HG03097 (cell line): ENCODE data around the gene ADCY5.

ENCODE experiments used
- ATAC-seq: cut with Tn5 transposase; IDR thresholded peaks from one replicate; pipeline ENCODE4 v1.9.1; 2021; ENCODE audit not compliant: unreplicated experiment, low FRiP score

Gene ADCY5

DNA sequence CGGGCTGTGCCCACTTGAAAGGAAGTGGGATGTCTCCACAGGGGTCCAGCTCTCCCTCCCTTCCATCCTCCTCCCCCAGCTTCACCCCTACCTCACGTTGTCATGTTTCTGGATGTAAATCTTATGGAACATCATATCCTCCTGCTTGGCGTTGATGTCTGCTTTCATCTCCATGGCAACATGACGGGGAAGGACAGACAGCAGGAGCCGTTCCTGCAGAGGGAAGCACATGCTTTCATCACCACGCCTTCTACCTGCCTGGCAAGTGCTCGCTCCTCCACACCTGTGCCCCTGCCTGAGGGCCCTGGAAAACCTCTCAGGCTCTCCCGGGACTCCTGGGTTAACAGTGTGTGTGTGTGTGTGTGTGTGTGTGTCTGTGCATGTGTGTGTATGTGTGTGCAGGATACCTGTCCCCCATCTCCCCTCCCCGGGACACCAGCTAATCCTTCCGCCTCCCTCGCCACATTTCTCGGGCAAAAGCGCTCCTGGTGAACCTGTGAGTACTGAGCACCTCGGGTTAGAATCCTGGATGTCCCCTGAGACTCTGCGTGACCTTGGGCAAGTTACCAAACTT lies 101.1 kb downstream of the ADCY5 start:
- ATAC-seq: no peak

DNA sequence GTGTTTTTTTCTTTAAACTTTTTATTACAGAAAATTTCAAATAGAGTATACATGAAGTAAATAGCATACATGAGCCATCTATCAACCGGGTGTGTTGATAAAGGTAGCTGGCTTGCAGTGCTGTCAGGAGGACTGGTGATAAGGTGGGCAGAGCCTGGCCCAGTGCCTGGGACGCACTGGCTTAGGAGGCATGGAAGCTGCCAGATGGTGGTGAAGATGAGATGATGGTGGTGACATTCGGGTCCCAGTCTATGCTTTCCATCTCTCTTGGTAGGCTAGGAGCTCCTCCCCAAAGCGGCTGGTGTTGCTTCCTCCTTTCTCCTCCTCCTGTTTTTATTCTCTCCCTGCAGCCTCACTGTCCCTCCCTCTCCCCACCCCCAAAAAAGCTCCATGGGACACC lies 101.7 kb downstream of the ADCY5 start:
- no peak for ATAC-seq

DNA sequence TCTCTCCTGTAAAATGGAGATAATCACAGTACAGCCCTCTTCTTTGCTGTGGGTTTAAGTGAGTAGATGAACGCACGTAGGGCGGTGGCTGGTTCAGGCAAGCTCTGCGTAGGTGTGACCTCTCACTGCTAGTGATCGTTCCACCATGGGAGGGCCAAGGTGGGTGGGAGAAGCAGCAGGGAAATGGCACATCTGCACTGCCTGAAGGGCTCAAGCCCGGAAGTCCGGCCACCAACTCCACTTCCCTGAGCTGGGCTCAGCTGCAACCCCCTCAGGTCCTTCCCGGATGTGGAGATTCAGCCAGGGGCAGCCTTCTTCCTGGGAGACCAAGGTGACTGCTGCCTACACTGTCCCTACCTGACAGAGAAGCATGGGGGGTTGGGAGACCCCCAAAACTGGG lies 102.9 kb downstream of the ADCY5 start:
- ATAC-seq: no peak

DNA sequence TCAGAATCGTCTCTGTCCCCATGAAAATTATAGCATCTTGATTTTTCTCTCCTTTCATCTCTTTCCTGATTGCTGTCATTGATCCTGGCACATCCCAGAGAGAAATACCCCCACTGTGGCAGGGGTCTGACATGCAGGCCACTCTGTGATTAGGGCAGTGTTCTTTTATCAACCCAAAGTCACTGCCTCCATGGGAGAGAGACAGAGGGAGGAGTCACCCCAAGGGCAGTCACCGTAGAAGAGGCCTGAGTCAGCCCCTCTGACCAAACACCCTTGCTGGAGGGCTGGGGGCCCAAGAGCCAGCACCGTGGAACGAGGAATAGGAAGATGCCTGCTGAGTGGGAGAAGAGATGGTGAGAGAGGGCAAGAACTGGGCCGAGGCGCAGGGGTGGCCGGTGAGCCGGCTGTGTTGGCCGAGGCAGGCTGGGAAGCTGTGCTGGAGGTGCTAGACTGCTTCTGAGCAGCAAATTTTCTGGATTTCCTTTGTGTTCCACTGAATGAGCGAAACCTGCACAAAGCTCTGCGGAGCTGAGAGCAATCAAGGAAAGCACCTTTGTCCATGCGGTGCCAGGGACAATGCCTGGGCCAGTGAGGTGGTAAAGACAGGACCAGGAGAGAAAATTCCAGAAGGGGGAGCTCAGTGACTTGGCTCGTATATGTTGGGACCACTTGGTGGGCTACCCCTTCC lies 103.8 kb downstream of the ADCY5 start:
- ATAC-seq: no peak

DNA sequence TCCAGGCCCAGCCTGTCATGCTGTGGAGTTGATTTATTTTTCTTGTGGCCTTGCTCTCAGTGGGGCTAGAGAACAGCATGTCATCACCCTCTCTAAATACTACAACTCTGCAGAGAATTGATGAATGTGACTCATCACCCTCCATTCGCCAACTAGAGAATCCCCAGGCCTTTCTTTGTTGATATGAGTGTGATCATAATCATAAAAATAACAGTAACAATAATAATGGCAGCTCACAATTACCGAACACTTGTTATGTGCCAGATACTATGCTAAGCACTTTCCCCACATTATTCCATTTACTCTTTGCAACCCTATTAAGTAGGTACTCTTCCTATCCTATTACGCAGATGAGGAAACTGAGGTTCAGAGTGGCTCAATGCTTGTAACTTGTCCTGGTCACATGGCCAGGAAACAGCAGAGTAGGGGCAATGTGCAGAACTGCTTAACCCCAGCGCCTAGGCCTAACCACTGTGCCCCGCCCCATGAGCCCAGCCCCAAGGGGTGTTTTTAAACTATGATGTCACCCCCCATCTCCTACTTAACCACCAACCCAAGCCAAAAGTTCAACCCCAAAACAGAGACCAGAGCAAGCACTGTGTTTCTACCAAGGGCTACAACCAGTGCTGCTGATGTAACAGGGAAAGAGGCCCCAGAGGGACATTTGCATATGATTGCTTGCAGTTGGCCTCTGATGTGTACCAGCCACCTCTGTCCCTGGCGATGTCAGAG lies 104.5 kb downstream of the ADCY5 start:
- no peak for ATAC-seq

DNA sequence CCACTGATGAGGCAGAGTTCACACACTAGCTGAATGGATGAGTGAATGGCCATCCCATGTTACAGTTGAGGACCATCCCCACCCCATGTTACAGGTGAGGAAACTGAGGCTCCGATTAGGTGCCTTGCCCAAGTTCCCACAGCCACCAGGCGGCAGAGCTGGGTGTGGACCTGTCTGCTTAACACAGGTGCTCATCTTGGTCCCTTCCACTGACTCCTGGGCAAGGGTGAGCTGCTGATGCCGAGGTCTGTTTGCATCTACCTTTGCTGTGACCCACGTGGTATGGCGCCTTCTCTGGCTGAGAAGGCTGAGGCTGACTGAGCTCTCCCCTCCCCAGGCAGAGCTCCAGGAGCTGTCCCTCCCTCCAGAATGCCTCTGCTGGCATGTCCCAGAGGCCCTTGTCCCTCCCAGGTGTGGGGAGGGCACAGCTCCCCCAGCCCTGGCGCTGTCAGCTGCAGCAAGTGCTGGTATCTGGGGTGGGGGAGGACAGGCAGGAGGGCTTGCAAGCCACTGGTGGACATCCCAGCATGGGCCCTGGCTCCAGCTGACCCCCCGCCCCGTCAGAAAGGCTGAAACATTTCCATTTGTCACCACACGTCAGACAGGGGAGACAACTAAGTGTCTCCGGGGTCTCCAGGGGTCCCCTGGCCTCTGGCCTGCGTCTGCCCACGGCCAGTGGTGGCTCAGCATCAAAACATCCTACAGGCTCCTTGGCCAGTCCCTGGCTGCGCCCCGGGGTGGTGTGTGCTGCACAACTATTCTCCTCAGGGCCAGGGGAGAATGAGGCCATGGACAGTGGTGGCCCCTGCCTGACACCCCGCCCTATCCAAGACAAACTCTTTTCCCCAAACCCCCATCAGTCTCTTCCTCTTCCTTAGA lies 105.4 kb downstream of the ADCY5 start:
- no peak for ATAC-seq

DNA sequence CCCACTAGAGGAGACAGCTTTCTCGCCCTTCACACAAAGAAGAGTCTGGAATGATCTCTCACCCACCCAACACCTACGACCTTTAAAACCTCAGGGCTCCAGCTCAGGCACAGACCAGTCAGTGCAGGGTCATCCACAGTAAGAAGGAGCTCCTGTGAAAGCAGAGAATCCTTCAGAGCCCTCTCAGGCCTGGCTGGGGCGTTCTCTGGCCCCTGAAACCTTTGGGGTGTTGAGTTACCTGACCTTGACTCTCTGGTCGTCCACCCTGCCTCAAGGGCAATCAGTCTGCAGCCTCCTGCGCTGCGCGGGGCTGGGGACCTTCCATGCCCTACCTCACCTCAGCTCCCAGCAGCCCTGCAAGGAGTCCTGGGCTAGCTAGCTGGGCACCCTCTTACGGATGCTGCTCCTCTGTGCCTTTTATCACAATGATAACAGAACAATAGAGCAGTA lies 106.2 kb downstream of the ADCY5 start:
- ATAC-seq: no peak

DNA sequence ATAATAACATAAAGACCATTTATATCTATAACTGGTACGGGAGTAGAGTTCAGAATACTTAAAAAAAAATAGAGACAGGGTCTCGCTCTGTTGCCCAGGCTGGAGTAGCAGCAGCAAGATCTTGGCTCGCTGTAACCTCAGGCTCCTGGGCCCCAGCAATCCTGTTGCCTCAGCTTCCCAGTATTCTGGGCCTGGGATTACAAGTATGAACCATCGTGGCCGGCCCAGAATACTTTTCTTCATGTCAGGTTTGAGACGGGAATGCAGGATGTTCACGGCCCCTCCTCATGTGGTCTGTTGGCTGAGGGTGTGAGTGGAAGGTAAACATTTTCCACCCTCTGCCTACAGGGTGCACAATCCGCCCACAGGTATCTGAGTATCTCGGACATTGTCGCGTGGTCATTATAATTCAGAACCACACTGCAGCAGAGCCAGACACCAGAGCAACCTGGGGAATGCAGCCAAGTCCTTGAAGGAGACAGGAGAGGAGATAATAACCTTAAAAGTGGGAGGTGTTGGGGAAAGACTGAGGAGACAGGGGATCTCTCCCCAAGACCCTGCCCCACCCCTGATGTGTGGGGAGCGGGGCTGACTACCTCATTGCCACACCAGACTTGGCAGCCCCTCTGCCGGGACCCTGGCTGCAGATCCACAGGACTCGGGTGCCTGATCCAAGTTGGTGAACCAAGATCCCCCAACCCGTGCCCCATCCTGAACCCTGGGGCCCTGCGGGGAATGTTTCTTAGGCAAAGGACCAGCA lies 106.8 kb downstream of the ADCY5 start:
- ATAC-seq: no peak

DNA sequence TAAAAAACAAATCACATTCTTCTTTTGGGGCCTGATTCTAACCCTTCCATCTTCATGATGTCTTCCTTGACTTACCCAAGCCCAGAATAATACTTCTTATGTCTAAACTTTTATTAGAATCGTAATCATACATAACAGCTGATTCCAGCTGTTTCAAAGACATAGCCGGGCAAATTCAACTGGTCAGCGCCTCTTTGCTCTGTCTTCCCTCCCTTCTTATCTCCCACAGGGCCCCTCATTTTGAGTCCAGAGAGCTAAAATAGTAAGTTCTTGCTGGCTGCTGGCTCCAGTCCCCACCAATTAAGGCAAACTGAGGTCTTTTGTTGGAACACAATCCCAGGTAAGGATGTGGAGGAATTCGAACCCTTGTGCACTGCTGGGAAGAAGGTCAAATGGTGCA lies 108.6 kb downstream of the ADCY5 start:
- ATAC-seq: no peak

DNA sequence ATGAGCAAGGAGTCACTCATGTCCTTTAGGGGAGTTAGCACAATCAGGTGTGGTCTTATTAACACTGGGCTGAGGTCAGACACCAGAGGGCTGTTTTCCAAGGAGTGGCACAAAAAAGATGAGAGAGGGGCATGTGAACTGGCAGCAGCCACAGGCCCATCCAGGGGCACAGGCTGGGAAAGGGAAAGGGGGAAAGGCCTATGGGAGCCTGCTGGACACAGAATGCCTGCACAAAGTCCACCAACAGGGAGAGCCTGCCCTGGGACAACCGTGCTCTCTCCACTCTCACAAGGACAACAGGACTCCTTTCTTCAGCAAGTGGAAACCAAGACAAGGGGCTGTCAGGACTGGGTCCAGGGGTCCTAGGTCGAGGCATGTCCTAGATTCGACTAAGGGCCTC lies 109.6 kb downstream of the ADCY5 start:
- no peak for ATAC-seq

DNA sequence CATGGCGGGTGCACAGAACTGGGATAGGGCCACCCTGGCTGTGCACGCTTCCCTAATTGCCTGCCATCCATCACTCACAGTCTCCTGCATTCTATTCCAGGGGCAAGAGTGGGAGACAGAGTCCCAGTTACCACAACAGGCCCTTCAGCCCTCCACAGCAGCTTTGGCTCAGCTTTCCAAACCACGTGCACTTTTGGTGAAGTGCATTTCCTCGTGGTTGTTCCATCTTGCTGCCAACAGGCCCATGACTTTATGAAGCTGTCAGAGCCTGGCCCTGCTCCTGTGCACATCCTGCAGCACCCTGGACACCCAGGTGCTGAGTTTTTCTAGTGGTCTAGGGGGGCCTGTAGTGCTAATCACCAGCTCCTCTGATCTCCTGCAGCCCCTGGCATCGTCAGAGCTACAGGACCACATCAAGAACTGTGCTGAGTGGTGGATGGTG lies 110.2 kb downstream of the ADCY5 start:
- ATAC-seq: no peak

DNA sequence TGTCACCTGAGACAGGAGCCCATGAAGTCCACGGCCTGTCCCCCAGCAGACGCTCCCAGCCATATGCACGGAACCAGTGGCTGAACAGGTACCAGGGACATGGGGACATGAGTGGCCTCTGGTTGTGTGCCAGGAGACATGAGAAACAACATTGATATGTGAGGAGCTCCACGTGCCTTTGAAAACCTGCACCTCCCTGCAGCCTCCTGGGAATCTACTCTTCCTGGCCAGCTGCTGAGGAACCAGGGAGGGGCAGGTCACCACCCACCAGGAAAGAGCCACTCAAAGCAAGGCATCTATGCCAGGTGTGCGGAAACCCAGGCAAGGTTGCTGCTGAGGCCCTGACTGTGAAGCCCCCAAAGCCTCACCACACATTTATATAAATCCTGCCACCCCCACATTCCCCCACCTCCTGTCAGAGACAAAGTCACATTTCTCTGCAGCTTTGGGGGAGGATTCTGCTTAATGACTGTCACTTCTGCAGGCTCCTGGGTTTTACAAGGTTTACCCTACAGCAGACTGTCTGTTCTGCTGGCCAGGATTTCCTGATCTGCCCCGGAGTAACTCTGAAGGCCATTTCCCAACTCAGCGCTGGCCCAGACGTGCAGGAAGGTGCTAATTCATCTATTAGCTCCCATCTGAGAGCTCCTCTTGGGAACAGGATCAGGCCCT lies 110.8 kb downstream of the ADCY5 start:
- ATAC-seq: no peak

DNA sequence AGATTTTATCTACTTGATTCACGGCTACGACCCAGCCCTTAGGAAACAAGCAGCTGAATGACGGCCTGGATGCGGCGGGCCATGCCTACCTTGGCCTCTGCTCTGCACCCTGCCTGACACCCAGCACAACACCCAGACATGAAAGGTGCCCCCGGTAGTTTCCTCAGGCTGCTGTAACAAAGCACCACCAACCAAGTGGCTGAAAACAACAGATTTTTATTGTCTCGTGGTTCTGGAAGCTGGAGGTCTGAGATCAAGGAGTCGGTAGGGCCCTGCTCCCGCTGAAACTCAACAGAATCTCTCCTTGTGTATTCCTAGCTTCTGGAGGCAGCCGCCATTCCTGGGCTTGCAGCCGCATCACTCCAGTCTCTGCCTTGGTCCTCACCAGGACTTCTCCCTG lies 111.7 kb downstream of the ADCY5 start:
- no peak for ATAC-seq

DNA sequence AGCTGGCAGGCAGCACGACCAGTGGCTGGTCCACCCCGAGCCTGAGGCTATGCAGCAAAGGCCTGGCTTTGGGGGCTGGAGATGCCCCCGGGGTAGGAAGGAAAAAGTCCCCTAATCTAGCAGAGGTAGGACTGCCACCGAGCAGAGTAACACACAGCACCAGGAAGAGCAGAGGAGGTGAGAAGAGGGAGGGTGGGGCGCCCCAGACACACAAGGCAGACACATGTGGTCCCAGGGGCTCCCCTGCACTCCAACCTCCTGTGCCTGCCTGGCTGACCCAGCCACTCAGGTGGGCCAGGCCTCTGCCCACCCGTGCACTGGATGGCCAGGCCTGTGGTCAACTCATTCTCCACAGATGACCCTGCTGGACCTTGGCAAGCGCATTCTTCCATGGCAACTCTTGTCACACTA lies 112.4 kb downstream of the ADCY5 start:
- ATAC-seq: no peak

DNA sequence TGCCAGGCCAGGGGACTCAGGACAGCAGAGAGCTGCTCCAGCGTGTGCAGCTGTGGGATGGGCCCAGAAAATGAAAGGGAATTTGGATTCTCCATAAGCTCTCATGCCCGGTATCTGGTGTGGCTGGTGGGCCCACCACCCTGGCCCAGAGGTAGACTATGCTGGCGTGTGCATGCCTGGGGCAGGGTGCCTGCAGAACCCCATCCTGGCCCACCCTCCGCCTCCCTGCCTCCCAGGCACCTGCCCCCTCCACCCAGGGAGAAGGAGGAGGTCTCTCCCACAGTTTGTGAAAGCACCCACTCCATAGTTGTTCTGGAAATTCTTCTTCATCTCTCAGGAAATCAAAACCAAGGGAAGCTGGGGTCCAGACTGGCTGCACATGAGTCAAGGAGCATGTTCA lies 112.9 kb downstream of the ADCY5 start:
- ATAC-seq: no peak

DNA sequence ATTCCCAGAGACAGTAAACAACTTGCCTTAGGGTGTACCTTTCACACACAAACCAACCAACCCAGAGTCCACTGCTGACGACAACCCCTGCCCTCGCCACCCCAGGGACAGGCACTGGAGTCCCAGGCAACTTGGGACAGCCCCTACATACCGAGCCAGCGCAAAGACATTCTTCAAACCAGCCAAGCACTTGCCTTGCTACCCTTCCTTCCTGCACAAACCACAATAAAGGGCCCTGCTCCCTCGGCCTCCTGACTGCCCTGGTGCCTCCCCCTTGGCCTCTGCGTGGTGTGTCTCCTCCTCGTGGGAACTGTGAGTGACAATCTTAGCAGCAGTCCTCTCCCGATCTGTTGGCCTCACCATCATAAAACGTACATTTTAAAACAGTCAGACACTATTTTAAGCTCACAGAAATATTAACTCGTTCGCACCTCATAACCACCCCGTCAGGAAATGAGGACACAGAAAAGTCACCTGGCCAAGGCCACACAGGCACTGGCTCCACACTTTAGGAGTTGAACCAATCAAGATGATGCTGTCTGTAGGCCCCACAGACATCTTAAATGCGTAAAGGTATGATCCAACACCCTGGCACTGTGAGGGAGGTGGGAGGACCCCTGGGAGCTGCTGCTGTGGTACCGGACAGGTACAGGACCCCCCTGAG lies 113.8 kb downstream of the ADCY5 start:
- ATAC-seq: no peak

DNA sequence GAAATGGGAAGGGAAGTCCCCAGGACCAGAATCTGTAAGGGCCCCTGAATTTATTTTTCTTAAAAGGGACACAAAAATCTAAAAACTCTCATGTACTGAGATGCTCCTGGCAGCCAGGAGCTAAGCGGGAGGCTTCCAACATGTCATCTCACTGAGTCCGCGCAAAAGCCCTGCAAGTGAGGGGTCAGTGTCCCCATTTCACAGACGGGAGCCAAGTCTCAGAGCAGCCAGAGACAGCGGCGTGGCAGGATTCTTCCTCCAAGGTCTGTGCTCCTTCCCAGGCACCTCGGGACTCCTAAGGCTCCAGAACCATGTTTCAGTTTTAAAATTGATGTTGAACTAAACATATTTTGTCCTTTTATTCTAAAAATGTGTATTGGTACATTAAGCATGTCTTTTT lies 114.8 kb downstream of the ADCY5 start:
- ATAC-seq: no peak

DNA sequence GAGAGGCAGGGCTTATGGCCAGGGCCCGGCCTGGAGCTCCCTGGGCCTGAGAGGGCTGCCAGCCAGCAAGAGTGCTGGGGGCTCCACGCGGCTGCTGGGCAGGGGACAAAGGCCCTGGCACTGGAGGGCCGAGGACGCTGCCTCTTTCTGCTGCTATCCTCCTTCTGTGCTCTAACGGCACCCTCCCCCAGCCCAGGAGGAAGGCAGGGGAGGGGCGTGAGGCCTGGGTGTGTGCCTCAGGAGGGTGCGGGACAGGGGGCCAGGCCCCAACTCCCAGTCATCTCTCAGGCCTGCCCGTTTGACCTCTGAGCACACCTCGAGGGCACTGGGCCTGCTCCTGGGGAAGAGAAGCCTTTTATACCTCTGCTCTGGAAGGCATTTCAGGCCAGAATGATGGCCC lies 115.5 kb downstream of the ADCY5 start:
- no peak for ATAC-seq

DNA sequence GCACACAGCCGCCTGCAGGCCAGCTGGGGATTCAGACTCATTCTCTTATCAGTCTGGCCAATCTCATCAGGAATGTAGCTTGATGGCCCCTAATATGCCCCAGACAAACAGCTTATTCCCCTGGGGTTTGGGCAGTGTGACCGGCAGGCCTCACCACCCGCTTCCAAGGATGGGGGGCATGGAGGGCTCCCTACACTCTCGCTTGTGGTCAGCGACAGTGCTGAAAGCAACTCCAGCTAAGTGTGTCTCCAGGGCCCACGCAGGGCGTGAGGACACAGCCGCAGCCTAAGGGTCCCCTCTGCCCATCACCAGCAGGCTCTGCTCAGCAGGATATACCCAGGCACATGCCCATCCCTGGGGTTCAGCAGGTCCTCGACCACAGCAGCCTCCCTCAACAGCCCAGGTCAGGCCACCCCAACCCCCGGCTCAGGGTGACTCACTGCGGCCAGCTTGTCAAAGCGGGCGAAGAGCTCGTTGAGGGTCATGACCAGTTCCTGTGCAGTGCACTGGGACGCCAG lies 116.7 kb downstream of the ADCY5 start:
- no peak for ATAC-seq
